ENCODE results near the gene CRY2. TPM values are rescaled to one million over a fixed set of nuclear protein-coding genes. Genes with fewer than 3 reads are reported as not detected.

Gene CRY2
- total and polyA plus RNA-seq, 2 of the 13 experiments (the other 11 are each of a cell fraction or from before 2014, with no cell fraction given): 10.1 to 12.2 TPM

- TF ChIP-seq SOX13 (IDR thresholded peaks at IDR 0.05) (no peak), SOX13 (CRISPR knock-in tag; conservative IDR thresholded peaks at IDR 0.05 in 1 of 2, IDR thresholded peaks at IDR 0.05 in 1 of 2) (peak in 1 of 2 experiments; percentile 47; a peak in 1 of 4 replicates), ZNF251 (CRISPR knock-in tag; IDR thresholded peaks at IDR 0.05) (no peak), ZNF660 (CRISPR knock-in tag; IDR thresholded peaks at IDR 0.05; ENCODE audit: borderline replicate concordance, low read depth) (no peak), ZBTB10 (CRISPR knock-in tag; IDR thresholded peaks at IDR 0.05; ENCODE audit: borderline replicate concordance) (no peak), ZNF367 (CRISPR knock-in tag; IDR thresholded peaks at IDR 0.05; ENCODE audit: borderline replicate concordance) (no peak; the same call in 1 of the 2 replicates), ZNF772 (CRISPR knock-in tag; IDR thresholded peaks at IDR 0.05) (no peak), RAD21 (CRISPR knock-in tag; IDR thresholded peaks at IDR 0.05) (0 out of 2 replicates have a peak, but pooled peaks have one; percentile 12), ZNF563 (CRISPR knock-in tag; IDR thresholded peaks at IDR 0.05) (0 out of 2 replicates have a peak, but pooled peaks have one; percentile 8), ZNF276 (CRISPR knock-in tag; IDR thresholded peaks at IDR 0.05; ENCODE audit: low read depth) (no peak), KLF11 (CRISPR knock-in tag; IDR thresholded peaks at IDR 0.05) (0 out of 2 replicates have a peak, but pooled peaks have one; percentile 25), TEF (CRISPR knock-in tag; IDR thresholded peaks at IDR 0.05) (no peak), TCF12 (IDR thresholded peaks at IDR 0.05) (no peak), TCF12 (CRISPR knock-in tag; IDR thresholded peaks at IDR 0.05) (no peak), ZSCAN20 (CRISPR knock-in tag; IDR thresholded peaks at IDR 0.05; ENCODE audit: borderline replicate concordance) (no peak), SYNCRIP (IDR thresholded peaks at IDR 0.05; ENCODE audit: insufficient read depth, low read depth, low read length) (no peak), PHB2 (IDR thresholded peaks at IDR 0.05; ENCODE audit: partially characterized antibody) (no peak), SPEN (CRISPR knock-in tag; IDR thresholded peaks at IDR 0.05; ENCODE audit: low read depth) (0 out of 2 replicates have a peak, but pooled peaks have one; percentile 10), TFE3 (CRISPR knock-in tag; IDR thresholded peaks at IDR 0.05) (no peak), XBP1 (CRISPR knock-in tag; IDR thresholded peaks at IDR 0.05) (no peak), AGO1 (IDR thresholded peaks at IDR 0.05; ENCODE audit: low read depth, low read length, poor library complexity, severe bottlenecking) (no peak), GPN1 (CRISPR knock-in tag; IDR thresholded peaks at IDR 0.05; ENCODE audit: borderline replicate concordance) (no peak)
Measured at GRCh38 chr11:45804761-45805304, 42.4 kb upstream of the CRY2 start, which contains the start of gene SLC35C1 (continued).

Measured in HepG2 (cell line).